Loucy (cell line): Measurements from ENCODE around the gene PATE2.

ENCODE experiments used
- H2AFZ ChIP-seq: fragments of 200-600 bp; sonication (generic); 2 replicates; pipeline ENCODE4 v1.6.0; 2016; ENCODE audit warnings: antibody characterized with exemption, mild to moderate bottlenecking, low read length, moderate library complexity
- H3F3A ChIP-seq: fragments of 200-600 bp; 2 replicates; pipeline ENCODE4 v1.6.0; 2016; ENCODE audit warnings: antibody characterized with exemption, low read depth, mild to moderate bottlenecking
- H3K27me3 ChIP-seq: fragments of 200-600 bp; sonication (generic); 2 replicates; pipeline ENCODE4 v1.6.1; 2014; ENCODE audit warnings: low read length, mild to moderate bottlenecking; ENCODE audit not compliant: insufficient read depth, poor library complexity, severe bottlenecking
- H3K36me3 ChIP-seq: fragments of 200-600 bp; sonication (generic); 2 replicates; pipeline ENCODE4 v1.6.1; 2016; ENCODE audit warnings: low read length; ENCODE audit not compliant: insufficient read depth
- H3K4me1 ChIP-seq: fragments of 200-600 bp; sonication (generic); 2 replicates; pipeline ENCODE4 v1.5.1; 2014; ENCODE audit warnings: low read length, mild to moderate bottlenecking; ENCODE audit not compliant: insufficient read depth, poor library complexity, severe bottlenecking
- H3K4me2 ChIP-seq: fragments of 200-600 bp; sonication (generic); 2 replicates; pipeline ENCODE4 v1.6.0; 2014; ENCODE audit warnings: antibody characterized with exemption, low read length, low read depth, mild to moderate bottlenecking; ENCODE audit not compliant: poor library complexity, severe bottlenecking
- H3K4me3 ChIP-seq: fragments of 200-600 bp; sonication (generic); 2 replicates; pipeline ENCODE4 v1.5.1; 2014; ENCODE audit warnings: low read length, mild to moderate bottlenecking, mixed read lengths; ENCODE audit not compliant: poor library complexity, severe bottlenecking
- H3K79me2 ChIP-seq: fragments of 200-600 bp; sonication (generic); 2 replicates; pipeline ENCODE4 v1.6.1; 2014; ENCODE audit warnings: low read length; ENCODE audit not compliant: insufficient read depth
- H3K9ac ChIP-seq: fragments of 200-600 bp; sonication (generic); 2 replicates; pipeline ENCODE4 v1.6.0; 2014; ENCODE audit warnings: mild to moderate bottlenecking, low read depth, low read length, moderate library complexity; ENCODE audit not compliant: poor library complexity, severe bottlenecking
- H3K9me2 ChIP-seq: fragments of 200-600 bp; sonication (generic); replicated peaks from 2 replicates; pipeline ENCODE4 v1.6.1; 2016; ENCODE audit warnings: low read depth, low read length, mixed read lengths
- H3K9me3 ChIP-seq: fragments of 200-600 bp; sonication (generic); 2 replicates; pipeline ENCODE4 v1.6.1; 2014; ENCODE audit warnings: mild to moderate bottlenecking, antibody characterized with exemption, low read length, low read depth; ENCODE audit not compliant: insufficient read depth
- H4K20me1 ChIP-seq: fragments of 200-600 bp; sonication (generic); 2 replicates; pipeline ENCODE4 v1.6.0; 2014; ENCODE audit warnings: antibody characterized with exemption, low read length, mild to moderate bottlenecking; ENCODE audit not compliant: insufficient read depth, poor library complexity, severe bottlenecking
- EZH2phosphoT487 ChIP-seq: fragments of 200-600 bp; IDR thresholded peaks from 2 replicates; pipeline ENCODE4 v1.6.1; 2018; ENCODE audit warnings: antibody characterized with exemption, mild to moderate bottlenecking, moderate library complexity, borderline replicate concordance
- TF ChIP-seq, protein P1 (sequence below): fragments of 200-600 bp; sonication (generic); conservative IDR thresholded peaks from 2 replicates; pipeline ENCODE4 v1.5.1; 2014; ENCODE audit warnings: mild to moderate bottlenecking, antibody characterized with exemption, low read length

The PATE2 gene

DNA sequence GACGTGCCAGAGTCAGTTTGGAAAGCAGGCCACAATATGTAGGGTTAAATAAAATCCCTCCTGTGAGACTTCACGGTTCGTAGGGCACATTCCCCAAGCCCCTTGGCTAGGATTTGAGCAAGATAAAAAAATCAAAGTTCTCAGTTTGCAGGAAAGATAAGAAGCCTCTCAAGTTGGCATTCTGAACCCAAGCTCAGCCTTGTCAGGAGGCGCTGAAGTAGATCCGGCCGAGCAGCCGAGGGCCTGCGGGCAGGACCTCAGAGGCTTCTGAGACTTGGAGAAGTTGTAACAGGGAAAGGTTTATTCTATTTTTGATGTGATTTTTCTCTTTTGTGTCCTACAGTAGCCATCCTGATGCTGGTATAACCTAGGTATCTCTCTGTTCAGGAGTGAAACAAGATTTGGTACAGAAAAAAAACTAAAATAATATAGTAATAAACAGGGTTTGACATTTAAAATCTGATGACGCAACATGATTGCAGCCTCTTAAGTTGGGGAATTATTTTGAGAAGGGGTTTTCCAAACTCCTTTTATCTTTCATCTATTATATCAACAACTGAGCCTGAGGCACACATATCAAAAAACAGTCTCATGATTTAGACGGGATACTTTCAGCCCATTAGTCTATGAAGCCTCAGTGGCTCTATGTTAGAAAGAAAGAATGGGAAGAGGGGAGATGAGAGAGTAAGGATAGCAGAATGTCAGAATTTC, 10.1 kb downstream of the PATE2 start:
- Histone ChIP-seq H3K9me2 (no peaks in the 10 kb centered on the region), H3K27me3 (no peaks in the 10 kb centered on the region), H4K20me1 (no peaks in the 10 kb centered on the region), H2AFZ (no peak overlapping the region), H3K9ac (no peak overlapping the region), H3K4me2 (no peak overlapping the region), H3K9me3 (no peaks in the 10 kb centered on the region), H3K4me1 (no peaks in the 10 kb centered on the region), H3K4me3 (no peak overlapping the region), H3F3A (no peaks in the 10 kb centered on the region), H3K36me3 (no peaks in the 10 kb centered on the region), H3K79me2 (no peaks in the 10 kb centered on the region)
- TF ChIP-seq, protein P1, sequence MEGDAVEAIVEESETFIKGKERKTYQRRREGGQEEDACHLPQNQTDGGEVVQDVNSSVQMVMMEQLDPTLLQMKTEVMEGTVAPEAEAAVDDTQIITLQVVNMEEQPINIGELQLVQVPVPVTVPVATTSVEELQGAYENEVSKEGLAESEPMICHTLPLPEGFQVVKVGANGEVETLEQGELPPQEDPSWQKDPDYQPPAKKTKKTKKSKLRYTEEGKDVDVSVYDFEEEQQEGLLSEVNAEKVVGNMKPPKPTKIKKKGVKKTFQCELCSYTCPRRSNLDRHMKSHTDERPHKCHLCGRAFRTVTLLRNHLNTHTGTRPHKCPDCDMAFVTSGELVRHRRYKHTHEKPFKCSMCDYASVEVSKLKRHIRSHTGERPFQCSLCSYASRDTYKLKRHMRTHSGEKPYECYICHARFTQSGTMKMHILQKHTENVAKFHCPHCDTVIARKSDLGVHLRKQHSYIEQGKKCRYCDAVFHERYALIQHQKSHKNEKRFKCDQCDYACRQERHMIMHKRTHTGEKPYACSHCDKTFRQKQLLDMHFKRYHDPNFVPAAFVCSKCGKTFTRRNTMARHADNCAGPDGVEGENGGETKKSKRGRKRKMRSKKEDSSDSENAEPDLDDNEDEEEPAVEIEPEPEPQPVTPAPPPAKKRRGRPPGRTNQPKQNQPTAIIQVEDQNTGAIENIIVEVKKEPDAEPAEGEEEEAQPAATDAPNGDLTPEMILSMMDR = no peak
- TF ChIP-seq EZH2phosphoT487 = no peak

DNA sequence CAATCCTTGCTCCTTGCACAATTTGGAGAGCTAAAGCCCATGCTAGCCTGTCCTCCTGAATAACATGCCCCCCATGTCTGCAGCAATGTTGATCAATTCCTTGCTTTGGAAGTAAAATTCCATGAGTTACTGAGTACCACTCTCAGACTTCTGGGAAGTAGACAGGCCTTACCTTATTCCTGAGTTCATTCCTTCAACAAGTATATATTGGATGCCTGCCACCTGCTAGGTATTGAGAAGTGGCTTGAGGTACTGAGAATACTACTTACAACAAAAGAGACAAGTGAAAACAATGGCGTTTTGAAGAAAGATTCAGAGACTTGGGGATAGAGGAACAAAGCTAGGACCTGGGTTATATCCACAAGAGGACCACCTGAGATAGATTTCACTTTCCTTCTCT, 12.4 kb downstream of the PATE2 start:
- Histone ChIP-seq H3K27me3 (no peaks in the 10 kb centered on the region), H3K9me3 (no peaks in the 10 kb centered on the region), H3K9me2 (no peaks in the 10 kb centered on the region), H3K36me3 (no peaks in the 10 kb centered on the region), H4K20me1 (no peaks in the 10 kb centered on the region), H3K4me1 (no peaks in the 10 kb centered on the region), H3F3A (no peaks in the 10 kb centered on the region), H3K79me2 (no peaks in the 10 kb centered on the region), H2AFZ (no peak overlapping the region), H3K9ac (no peak overlapping the region), H3K4me2 (no peak overlapping the region), H3K4me3 (no peak overlapping the region)
- TF ChIP-seq, protein P1 = no peak
- no peak for TF ChIP-seq EZH2phosphoT487

DNA sequence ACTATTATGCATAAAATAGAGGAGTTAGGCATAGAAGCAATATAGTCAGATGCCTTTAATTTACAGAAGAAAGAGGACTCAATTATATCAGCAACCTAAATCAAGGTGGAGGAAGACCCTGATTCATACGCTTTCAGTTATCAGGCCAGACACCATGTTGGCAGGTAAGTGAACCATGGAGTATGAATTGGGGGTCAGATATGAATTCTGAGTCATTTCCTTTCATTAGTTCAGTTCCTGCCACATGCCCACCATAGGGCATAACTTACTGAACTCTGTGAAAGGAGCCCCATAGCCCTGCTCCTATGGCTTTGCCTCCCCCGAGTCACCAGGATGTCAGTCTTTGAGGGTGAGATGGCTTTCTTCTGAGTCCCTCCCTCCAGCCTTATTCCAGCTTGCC, 15.1 kb downstream of the PATE2 start:
- Histone ChIP-seq H4K20me1 (no peaks in the 10 kb centered on the region), H3K36me3 (no peaks in the 10 kb centered on the region), H3K4me3 (no peak overlapping the region), H3K9me3 (no peaks in the 10 kb centered on the region), H2AFZ (no peak overlapping the region), H3F3A (no peaks in the 10 kb centered on the region), H3K79me2 (no peaks in the 10 kb centered on the region), H3K4me1 (no peaks in the 10 kb centered on the region), H3K9ac (no peak overlapping the region), H3K9me2 (no peaks in the 10 kb centered on the region), H3K27me3 (no peaks in the 10 kb centered on the region), H3K4me2 (no peak overlapping the region)
- no peak for TF ChIP-seq EZH2phosphoT487
- TF ChIP-seq, protein P1 = no peak
